Activated CD4-positive, alpha-beta T cell treated with anti-CD3 and anti-CD28 coated beads for 36 hours (primary cell): ENCODE measurements around the gene MTCL1. TPM values are rescaled to one million over a fixed set of nuclear protein-coding genes. Genes with fewer than 3 reads are reported as not detected.

Experiments
- ATAC-seq: fragments of 200-7000 bp; cut with Tn5 transposase; one replicate; pipeline ENCODE4 v1.10.0; 2021; ENCODE audit warnings: mild to moderate bottlenecking, moderate library complexity
- CTCF ChIA-PET: fragments of 350-600 bp; sonication (Branson Sonifier 250); formaldehyde crosslinking; loops from one replicate; lab custom pipeline; 2021; ENCODE audit warnings: antibody characterized with exemption; lab: Charles Lee
- POLR2A ChIA-PET: fragments of 350-600 bp; sonication (Branson Sonifier 250); formaldehyde crosslinking; loops from one replicate; lab custom pipeline; 2021; ENCODE audit warnings: antibody characterized with exemption, inconsistent platforms; lab: Charles Lee
- DNase-seq: peaks from one replicate; pipeline ENCODE4 v3.0.0-alpha.2; 2020
- H3K27ac Mint-ChIP-seq: one replicate; pipeline ENCODE4 v1.8.0; 2021; ENCODE audit warnings: mixed read lengths
- H3K27me3 Mint-ChIP-seq: one replicate; pipeline ENCODE4 v1.8.0; 2021; ENCODE audit warnings: mixed read lengths
- H3K36me3 Mint-ChIP-seq: one replicate; pipeline ENCODE4 v1.8.0; 2021; ENCODE audit warnings: low read depth, mixed read lengths
- H3K4me1 Mint-ChIP-seq: one replicate; pipeline ENCODE4 v1.8.0; 2021; ENCODE audit warnings: mixed read lengths
- H3K4me3 Mint-ChIP-seq: one replicate; pipeline ENCODE4 v1.8.0; 2021; ENCODE audit warnings: mild to moderate bottlenecking, moderate library complexity, mixed read lengths
- H3K9me3 Mint-ChIP-seq: one replicate; pipeline ENCODE4 v1.8.0; 2021; ENCODE audit warnings: low read depth, mixed read lengths
- intact Hi-C, 2 experiments: fragments of 100-400 bp; cut with DNase I in 1 of 2; cut with micrococcal nuclease in 1 of 2; formaldehyde crosslinking; loops; one replicate each; pipeline versions ENCODE4 v1.14.2 to v1.15.1; 2022 to 2024; cut with DNase I, micrococcal nuclease
- total RNA-seq, 2 experiments: library from RNA; stranded (reverse); gene quantifications; one replicate each; pipeline ENCODE4 v1.2.3, GENCODE V29; 2021

Gene MTCL1
- total RNA-seq, 2 experiments from 2014 or later = 0.14 to 0.35 TPM

DNA sequence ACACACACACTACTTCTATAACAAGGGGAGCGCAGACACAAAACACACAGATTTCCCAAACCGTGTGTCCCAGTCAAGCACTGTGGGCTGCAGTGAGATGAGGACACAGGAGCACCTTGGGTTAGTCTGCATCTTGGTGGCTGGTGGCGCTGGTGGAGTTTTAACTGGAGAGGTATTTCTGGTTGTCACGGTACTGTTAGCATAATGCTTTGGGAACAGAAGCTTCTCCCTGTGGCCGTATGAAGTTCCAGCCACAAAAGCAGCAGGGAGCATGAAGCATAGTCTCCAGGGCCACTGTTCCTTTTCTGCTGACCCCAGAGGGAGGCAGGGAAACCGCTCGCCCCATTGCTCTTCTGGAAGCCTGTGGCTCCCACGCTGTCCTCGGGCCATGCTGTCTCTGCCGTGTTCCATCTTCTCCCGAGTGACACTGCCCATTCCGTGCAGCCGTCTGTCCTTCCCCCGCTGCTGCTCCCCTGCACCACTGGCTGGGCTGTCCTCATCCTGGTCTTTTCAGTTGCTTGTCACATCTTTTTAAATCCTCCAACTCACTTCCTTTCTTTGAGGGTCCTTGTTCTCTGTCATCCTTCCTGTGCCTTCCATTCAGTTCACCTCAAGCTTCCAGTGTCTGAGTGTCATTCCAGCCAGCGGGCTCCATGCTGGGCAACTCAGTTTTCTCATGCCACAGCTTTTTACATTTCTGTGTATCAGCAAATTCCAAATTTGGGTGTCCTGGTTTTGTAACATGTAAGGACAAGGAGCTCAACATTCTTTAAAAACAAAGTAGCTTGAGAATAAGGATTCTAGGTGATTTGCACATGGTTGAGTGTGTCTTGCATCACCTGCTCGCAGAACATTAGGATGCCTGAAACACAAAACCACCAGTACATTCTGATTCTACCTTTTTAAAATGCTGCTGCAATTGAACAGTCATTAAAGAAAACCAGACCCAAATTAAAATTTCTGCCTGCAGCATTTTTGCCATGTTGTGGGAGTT lies 125.0 kb downstream of the MTCL1 start:
- Mint-ChIP-seq H3K36me3 (no peaks in the 10 kb centered on the region), H3K27ac (no peak overlapping the region), H3K4me1 (no peaks in the 10 kb centered on the region), H3K9me3 (no peaks in the 10 kb centered on the region), H3K4me3 (no peak overlapping the region), H3K27me3 (peaks cover 5% of the 10 kb centered on the region)
- ATAC-seq (no peak), DNase-seq (no peak)
- intact Hi-C loops = loop anchor here in 1 of 2 experiments (10.0 kb wide), 1 partner anchor 64 kb away; no protein-coding TSS in a partner anchor
- POLR2A ChIA-PET = no interaction called here
- CTCF ChIA-PET = interaction anchor here (0.8 to 0.9 kb wide), 2 partner anchors 8 to 30 kb away, joined by 3 read pairs; no protein-coding TSS in a partner anchor

DNA sequence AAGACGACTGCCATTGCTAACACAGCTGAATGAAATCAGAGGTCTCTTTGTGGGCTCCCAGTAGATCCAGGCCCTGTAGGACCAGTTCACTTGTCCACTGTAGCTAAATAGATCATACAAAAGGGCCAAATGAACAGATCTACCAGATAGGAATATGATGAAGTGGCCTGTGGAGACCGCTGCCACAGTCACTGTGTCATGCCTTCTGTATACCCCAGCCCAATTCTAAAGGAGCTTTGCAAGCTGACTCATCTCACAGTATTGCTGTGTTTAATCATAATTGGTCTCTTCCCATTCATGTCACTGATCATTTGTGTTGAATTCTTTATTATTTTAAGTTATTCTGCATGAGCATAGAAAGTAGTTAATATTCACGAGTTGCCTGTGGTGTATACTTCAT lies 125.8 kb downstream of the MTCL1 start:
- ChIA-PET CTCF (interaction anchor here (0.8 to 0.9 kb wide), 2 partner anchors 9 to 31 kb away, joined by 3 read pairs; no protein-coding TSS in a partner anchor), POLR2A (no interaction called here)

DNA sequence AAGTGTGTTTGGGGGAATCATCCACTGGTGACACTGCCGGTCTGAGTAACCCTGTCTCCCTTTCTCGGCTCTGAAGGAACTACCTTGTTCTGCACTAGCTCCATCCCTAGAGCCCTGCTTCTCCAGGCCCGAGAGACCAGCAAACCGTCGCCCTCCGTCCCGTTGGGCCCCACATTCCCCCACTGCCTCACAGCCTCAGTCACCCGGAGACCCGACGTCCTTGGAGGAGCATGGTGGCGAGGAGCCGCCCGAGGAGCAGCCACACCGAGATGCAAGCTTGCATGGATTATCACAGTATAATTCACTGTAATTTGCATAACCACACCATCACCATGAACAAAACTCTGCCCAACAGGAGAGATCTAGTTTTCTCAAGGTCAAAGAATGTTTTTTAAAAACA lies 126.2 kb downstream of the MTCL1 start:
- no peaks in the 10 kb centered on the region for H3K36me3 Mint-ChIP-seq
- ChIA-PET CTCF (interaction anchor here (1.1 to 1.3 kb wide), 2 partner anchors 13 to 42 kb away, joined by 3 read pairs; no protein-coding TSS in a partner anchor), POLR2A (no interaction called here)
- no peaks in the 10 kb centered on the region for H3K4me1 Mint-ChIP-seq
- no peak for DNase-seq
- intact Hi-C loops = loop anchor here in 1 of 2 experiments (10.0 kb wide), 1 partner anchor 63 kb away; no protein-coding TSS in a partner anchor
- no peaks in the 10 kb centered on the region for H3K9me3 Mint-ChIP-seq
- no peak overlapping the region for H3K4me3 Mint-ChIP-seq
- no peak overlapping the region for H3K27ac Mint-ChIP-seq
- H3K27me3 Mint-ChIP-seq = peaks cover 5% of the 10 kb centered on the region
- ATAC-seq = no peak

More for the DNA sequence above, 125.8 kb downstream of the MTCL1 start:
- no peak for ATAC-seq
- no peak for DNase-seq
- Mint-ChIP-seq H3K27me3 (peaks cover 5% of the 10 kb centered on the region), H3K36me3 (no peaks in the 10 kb centered on the region), H3K4me3 (no peak overlapping the region), H3K27ac (no peak overlapping the region), H3K4me1 (no peaks in the 10 kb centered on the region), H3K9me3 (no peaks in the 10 kb centered on the region)
- intact Hi-C loops = loop anchor here in 1 of 2 experiments (10.0 kb wide), 1 partner anchor 64 kb away; no protein-coding TSS in a partner anchor

DNA sequence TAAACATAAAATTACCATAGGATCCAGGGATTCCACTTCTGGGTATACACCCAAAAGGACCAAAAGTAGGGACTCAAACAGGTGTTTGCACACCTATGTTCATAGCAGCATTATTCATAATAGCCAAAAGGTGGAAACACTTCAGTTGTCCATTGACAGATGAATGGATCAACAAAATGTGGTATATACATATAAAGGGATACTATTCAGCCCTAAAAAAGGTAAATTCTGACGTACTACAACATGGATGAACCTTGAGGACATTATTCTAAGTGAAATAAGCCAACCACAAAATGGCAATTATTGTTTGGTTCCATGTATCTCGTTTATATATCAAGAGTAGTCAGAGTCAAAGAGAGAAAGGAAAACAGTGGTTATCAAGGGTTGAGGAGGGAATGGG lies 128.1 kb downstream of the MTCL1 start:
- Mint-ChIP-seq H3K27ac (no peak overlapping the region), H3K4me3 (no peak overlapping the region), H3K36me3 (no peaks in the 10 kb centered on the region), H3K27me3 (peaks cover 5% of the 10 kb centered on the region), H3K9me3 (no peaks in the 10 kb centered on the region), H3K4me1 (no peaks in the 10 kb centered on the region)
- DNase-seq (no peak), ATAC-seq (no peak)
- intact Hi-C loops = loop anchor here in 1 of 2 experiments (10.0 kb wide), 1 partner anchor 61 kb away; no protein-coding TSS in a partner anchor
- ChIA-PET CTCF (no interaction called here), POLR2A (no interaction called here)

DNA sequence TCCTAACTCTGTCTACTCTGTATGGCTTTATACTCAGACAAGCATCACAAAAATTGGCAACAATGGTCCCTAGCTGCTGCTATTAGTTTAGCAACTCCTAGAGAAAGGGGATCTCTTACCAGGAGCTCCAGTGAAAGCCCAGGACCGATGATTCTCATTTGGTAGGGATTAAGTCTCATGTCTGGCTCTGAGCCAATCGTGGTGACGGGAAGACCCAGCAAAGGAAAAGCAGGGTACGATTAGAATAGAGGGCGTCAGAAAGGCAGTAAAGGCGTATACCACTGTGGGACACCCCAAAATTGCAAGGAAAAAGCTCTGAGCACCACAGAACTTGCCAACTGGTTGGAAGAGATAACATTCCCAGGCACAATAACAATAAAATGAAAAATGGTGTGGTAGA lies 129.5 kb downstream of the MTCL1 start:
- POLR2A ChIA-PET = no interaction called here
- Mint-ChIP-seq H3K9me3 (no peaks in the 10 kb centered on the region), H3K36me3 (no peaks in the 10 kb centered on the region), H3K4me1 (no peaks in the 10 kb centered on the region), H3K27me3 (peaks cover 5% of the 10 kb centered on the region), H3K4me3 (no peak overlapping the region), H3K27ac (no peak overlapping the region)
- DNase-seq (no peak), ATAC-seq (no peak)
- CTCF ChIA-PET = no interaction called here
- intact Hi-C loops = loop anchor here in 1 of 2 experiments (10.0 kb wide), 1 partner anchor 60 kb away; no protein-coding TSS in a partner anchor

DNA sequence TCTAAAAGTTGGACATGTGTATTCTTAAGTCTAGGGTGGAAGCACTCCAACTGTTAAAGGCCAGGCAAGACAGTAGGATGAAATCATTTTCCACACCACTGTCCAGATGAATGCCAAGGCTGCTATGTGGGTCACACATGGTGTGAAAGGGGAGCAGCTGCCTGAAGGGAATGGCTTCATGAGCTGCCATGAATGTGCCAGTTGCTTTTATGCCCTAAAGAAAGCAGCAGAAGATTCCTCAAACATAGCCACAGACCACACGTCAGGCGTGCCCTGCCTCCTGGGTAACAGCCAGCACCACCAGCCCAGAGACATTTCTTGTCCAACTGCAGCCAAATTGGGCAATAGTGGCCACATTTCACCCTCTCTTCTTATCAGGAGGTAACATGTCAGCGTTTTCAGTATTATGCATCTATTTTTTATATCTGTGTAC lies 130.2 kb downstream of the MTCL1 start:
- no peaks in the 10 kb centered on the region for H3K4me1 Mint-ChIP-seq
- no peaks in the 10 kb centered on the region for H3K36me3 Mint-ChIP-seq
- intact Hi-C loops = loop anchor here in 1 of 2 experiments (10.0 kb wide), 1 partner anchor 59 kb away; no protein-coding TSS in a partner anchor
- H3K27me3 Mint-ChIP-seq = peaks cover 5% of the 10 kb centered on the region
- no peak overlapping the region for H3K27ac Mint-ChIP-seq
- H3K9me3 Mint-ChIP-seq = no peaks in the 10 kb centered on the region
- no peak for DNase-seq
- POLR2A ChIA-PET = no interaction called here
- CTCF ChIA-PET = no interaction called here
- H3K4me3 Mint-ChIP-seq = no peak overlapping the region
- ATAC-seq = no peak

DNA sequence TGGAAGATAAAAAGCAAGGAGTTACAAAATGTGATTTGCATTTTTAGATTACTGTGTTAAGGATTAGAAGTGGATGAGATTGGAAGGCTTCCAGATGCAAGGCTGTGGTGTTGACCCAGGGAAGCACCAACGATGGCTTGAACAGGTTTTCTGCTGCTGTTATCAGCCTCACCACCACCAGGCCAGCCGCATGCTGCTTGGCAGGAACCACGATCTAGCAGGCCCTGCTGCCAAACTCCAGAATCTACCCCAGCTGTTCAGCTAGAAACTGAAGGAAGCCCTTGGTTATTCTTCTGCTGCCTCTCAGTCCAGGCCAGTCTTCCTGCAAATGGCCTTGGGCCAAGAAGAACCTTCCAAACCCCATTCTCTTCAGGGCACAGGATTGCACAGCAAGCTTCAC lies 133.9 kb downstream of the MTCL1 start:
- ChIA-PET POLR2A (no interaction called here), CTCF (interaction anchor here (0.6 kb wide), 1 partner anchor 142 kb away, joined by 3 read pairs; no protein-coding TSS in a partner anchor)
- intact Hi-C loops = loop anchor here in 1 of 2 experiments (10.0 kb wide), 1 partner anchor 56 kb away; no protein-coding TSS in a partner anchor
- H3K4me1 Mint-ChIP-seq = no peaks in the 10 kb centered on the region
- H3K4me3 Mint-ChIP-seq = no peak overlapping the region
- no peak for DNase-seq
- no peaks in the 10 kb centered on the region for H3K9me3 Mint-ChIP-seq
- no peaks in the 10 kb centered on the region for H3K36me3 Mint-ChIP-seq
- ATAC-seq = no peak
- peaks cover 5% of the 10 kb centered on the region for H3K27me3 Mint-ChIP-seq
- no peak overlapping the region for H3K27ac Mint-ChIP-seq

DNA sequence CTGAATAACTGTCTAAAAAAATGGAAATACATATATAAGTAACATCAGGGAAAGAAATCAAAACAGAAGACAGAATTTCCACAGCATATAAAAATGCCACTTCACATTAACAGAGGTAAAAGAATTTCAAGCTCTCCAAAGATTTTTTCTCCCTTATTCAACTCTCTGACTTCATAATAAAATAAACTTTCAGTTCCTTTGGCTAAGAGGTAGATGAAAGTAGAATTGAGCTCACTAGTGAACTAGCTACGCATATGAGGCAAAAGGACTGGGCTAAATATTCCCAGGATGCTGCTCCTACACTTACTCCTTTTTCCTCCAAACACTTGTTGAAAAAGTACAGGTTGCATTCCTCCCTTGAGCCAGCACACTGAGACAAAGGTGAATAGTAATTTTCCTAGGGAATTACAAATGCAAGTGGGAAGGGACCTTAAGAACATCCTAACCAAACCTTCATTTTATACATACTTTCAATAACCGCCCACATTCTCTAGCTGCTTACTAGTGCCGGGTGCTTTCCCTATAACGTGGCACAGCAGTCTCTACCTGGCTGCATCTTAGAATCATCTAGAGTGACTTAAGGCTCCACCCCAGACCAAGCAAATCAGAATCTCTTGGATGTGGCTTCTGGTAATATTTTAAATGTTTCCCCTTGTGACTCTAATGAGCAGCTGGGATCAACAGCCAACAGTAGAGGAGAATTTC lies 136.6 kb downstream of the MTCL1 start:
- no peaks in the 10 kb centered on the region for H3K9me3 Mint-ChIP-seq
- no peak overlapping the region for H3K27ac Mint-ChIP-seq
- ATAC-seq (no peak), DNase-seq (no peak)
- no peaks in the 10 kb centered on the region for H3K4me1 Mint-ChIP-seq
- intact Hi-C loops = no loop called here
- ChIA-PET POLR2A (no interaction called here), CTCF (interaction anchor here (1.5 kb wide), 1 partner anchor 10 kb away, joined by 3 read pairs; no protein-coding TSS in a partner anchor)
- H3K27me3 Mint-ChIP-seq = no peaks in the 10 kb centered on the region
- H3K36me3 Mint-ChIP-seq = no peaks in the 10 kb centered on the region
- no peak overlapping the region for H3K4me3 Mint-ChIP-seq

DNA sequence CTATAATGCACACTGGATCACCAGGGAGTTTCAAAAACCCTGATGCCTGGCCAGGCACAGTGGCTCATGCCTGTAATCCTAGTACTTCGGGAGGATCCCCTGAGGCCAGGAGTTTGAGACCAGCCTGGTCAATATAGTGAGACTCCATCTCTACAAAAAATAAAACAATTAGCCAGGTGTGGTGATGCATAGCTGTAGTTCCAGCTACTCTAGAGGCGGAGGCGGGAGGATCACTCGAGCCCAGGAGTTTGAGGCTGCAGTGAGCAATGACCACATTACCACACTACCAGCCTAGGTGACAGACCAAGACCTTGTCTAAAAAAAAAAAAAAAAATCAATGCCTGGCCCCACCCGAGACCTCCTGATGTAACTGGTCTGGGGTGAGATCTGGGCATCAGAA lies 137.2 kb downstream of the MTCL1 start:
- intact Hi-C loops = no loop called here
- DNase-seq = no peak
- no peak overlapping the region for H3K27ac Mint-ChIP-seq
- no peaks in the 10 kb centered on the region for H3K36me3 Mint-ChIP-seq
- no peak overlapping the region for H3K4me3 Mint-ChIP-seq
- ATAC-seq = no peak
- no peaks in the 10 kb centered on the region for H3K27me3 Mint-ChIP-seq
- ChIA-PET CTCF (interaction anchor here (1.5 kb wide), 1 partner anchor 9 kb away, joined by 3 read pairs; no protein-coding TSS in a partner anchor), POLR2A (no interaction called here)
- H3K9me3 Mint-ChIP-seq = no peaks in the 10 kb centered on the region
- H3K4me1 Mint-ChIP-seq = no peaks in the 10 kb centered on the region

DNA sequence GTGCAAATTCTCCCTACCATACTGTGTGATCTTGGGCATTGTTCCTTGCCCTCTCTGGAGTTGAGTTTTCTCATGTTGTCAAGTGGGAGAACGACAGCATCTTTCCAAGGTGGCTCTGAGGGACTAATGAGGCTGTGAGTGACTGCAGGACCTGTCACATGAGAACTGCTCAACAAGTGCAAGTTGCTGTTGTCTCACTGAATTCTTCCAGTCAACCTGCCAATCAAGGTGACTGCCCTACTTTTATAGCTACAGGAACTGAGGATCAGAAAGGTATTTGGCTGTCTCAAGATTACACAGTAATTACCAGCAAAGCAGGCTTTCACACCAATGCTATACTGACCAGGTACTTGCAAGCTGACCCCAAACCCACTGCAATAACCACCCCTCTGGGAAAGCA lies 137.6 kb downstream of the MTCL1 start:
- ChIA-PET CTCF (interaction anchor here (0.6 to 1.5 kb wide), 2 partner anchors 9 to 190 kb away, joined by 3 to 4 read pairs; no protein-coding TSS in a partner anchor), POLR2A (no interaction called here)
- Mint-ChIP-seq H3K36me3 (no peaks in the 10 kb centered on the region), H3K27ac (no peak overlapping the region), H3K4me1 (no peaks in the 10 kb centered on the region), H3K27me3 (no peaks in the 10 kb centered on the region), H3K9me3 (no peaks in the 10 kb centered on the region), H3K4me3 (no peak overlapping the region)
- no peak for ATAC-seq
- intact Hi-C loops = no loop called here
- no peak for DNase-seq

DNA sequence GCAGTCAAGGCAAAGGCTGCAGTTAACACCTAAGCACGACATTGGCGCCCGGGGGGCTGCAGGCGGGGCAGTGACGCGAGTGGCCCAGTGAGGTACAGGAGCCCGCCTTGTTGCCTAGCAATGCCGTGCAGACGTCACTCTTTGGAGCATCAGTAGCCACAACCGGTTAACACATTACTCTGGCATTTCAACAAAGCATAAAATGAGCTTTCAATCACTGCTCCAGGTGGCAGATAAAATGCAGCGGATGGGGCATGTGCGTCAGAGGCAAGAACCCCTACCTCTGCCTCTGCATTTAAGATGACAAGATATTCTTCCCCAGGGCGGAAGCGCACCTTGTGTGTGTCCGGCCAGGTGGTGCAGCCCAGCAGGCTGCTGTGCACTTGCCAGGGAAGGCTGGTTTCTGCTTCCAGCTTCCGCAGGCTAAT lies 139.4 kb downstream of the MTCL1 start:
- ChIA-PET CTCF (no interaction called here), POLR2A (no interaction called here)
- H3K9me3 Mint-ChIP-seq = no peaks in the 10 kb centered on the region
- H3K27me3 Mint-ChIP-seq = peaks cover 2% of the 10 kb centered on the region
- no peak for DNase-seq
- intact Hi-C loops = no loop called here
- no peak overlapping the region for H3K27ac Mint-ChIP-seq
- ATAC-seq = no peak
- H3K4me3 Mint-ChIP-seq = no peak overlapping the region
- H3K36me3 Mint-ChIP-seq = no peaks in the 10 kb centered on the region
- no peaks in the 10 kb centered on the region for H3K4me1 Mint-ChIP-seq
